DMS79 (cell line): ENCODE measurements around the gene POLR3G.
A peak's percentile ranks its signal among the peaks of the same experiment; 100 is the strongest.

ENCODE experiments used
- DNase-seq: peaks from one replicate; lab custom pipeline; 2025; lab: John Stamatoyannopoulos, UW

POLR3G gene

GRCh38 chr5:90504743-90505142 lies 30.1 kb downstream of the POLR3G start:
- no peak for DNase-seq

- DNase-seq = no peak
Observed at GRCh38 chr5:90506221-90506620, 31.6 kb downstream of the POLR3G start.

GRCh38 chr5:90510438-90510837 lies 35.8 kb downstream of the POLR3G start:
- DNase-seq = no peak

GRCh38 chr5:90514520-90514919 lies 39.9 kb downstream of the POLR3G start:
- DNase-seq = no peak

- no peak for DNase-seq
Observed at GRCh38 chr5:90518661-90519060, 44.0 kb downstream of the POLR3G start.

DNA sequence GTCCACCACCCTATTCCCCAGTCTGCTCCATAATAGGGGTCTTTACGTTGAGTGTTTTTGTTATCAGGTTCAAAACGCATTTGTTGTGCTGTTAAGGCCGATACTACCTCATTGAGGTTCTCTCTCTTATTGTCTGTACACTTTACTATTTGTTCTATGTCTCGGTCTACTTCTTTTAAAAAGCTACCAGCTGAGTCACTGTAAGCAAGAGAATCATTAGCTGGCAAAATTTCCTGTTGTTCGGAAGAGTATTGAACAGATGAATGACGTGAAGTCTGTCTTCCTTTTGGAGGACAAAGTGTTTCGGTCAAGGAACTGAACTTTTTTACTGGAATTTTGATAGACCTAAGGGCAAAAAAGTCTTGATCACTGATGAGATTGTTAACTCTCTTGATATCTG lies 44.4 kb downstream of the POLR3G start:
- no peak for DNase-seq

DNA sequence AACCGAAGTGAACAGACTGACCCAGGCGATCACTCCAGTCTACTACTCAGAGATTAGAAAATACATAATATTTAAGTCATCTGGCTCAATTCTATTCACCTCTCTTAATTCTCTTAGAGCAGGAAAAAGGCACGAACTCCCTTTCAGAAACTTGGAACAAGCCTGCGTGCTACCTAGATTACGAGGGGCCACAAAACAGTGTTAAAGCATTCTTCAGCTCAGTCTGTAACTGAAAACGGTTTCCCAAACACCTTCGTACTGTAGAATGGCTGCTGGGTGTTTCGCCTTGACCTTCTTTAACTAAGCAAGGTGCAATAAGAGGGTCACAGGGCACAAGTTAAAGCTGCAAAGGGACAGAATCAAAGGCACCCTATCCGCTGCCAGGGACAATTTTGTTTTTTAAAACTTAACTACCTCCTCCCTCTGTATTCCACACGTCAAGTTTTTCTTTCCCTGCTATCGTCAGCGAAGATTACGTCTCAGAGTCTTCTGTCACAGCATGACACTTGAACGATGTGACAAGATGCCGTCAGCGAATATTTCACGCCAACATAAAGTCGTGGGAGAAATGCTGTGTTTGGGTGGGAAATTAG lies 54.0 kb downstream of the POLR3G start:
- DNase-seq = no peak

GRCh38 chr5:90529194-90529938 lies 54.7 kb downstream of the POLR3G start, which contains the start of gene LYSMD3:
LYSMD3 (minus strand) TSS chr5:90529584; CDS start chr5:90525289, 4,295 bp downstream.
- peak; percentile 80 for DNase-seq

DNA sequence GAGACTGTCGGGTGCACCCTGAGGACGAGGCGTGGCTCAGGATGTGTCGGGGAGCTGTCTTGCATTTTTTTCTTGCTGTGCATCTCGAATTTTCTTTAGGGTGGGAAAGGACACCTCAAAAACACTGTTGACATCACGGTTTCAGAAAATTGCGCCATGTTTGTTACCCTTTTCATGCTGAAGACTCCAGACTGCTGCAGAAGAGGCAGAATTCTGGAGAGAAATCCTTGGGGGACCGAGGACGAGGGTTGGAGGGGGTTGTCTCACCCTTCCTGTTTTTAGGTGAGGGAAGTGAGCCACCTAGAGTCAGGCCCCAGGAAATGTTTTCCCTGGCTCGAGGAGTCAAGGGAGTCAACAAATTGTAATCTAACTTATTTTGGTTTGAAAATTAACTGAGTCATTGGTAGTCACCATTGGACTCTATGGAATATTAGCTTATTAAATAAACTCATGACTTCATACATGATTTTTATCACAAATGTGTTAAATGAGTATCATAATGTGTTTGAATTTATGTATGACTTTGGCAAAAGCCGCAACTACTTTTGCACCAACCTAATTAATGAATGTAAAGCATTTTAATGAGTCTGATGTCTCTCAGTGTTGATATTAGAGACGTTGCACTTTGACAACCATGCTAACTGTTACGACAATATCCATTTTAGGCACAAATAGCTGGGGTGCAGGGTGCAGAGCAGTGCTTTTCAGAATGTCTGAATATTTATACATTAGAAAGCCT lies 55.4 kb downstream of the POLR3G start:
- no peak for DNase-seq

DNA sequence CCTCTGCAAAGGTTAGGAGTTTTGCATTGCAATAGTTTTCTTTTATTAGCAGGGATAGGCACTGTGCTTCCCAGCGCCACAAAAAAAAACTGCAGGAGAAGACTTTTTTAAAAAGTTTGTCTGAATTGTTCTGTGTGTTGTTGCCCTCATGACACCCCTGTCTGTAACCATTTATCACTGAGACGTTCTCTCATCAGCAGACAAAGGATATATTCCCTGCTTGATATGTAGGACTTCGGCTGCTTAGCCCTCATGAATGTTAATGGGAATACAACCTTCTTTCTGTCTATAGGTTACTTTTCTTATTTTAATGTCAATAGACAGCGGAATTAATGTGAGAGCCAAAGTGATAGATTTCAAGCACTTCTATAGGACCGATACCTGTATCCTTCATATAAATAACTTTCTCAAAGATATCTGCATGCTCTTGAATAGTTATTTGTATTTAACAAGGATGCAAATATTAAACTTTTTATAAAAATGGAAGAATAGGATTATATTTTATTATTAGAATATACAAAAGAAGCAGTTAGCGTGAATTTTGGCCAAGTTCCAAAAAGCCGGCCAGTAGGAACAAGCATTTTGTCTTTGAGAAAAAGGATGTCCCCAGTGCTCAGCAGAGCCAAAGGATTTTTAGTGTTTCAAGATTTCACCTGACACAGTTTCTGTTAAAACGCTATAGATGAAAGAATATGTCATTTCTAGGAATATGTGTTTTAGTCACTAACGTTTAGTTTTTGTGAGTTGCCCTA lies 56.2 kb downstream of the POLR3G start:
- no peak for DNase-seq

DNA sequence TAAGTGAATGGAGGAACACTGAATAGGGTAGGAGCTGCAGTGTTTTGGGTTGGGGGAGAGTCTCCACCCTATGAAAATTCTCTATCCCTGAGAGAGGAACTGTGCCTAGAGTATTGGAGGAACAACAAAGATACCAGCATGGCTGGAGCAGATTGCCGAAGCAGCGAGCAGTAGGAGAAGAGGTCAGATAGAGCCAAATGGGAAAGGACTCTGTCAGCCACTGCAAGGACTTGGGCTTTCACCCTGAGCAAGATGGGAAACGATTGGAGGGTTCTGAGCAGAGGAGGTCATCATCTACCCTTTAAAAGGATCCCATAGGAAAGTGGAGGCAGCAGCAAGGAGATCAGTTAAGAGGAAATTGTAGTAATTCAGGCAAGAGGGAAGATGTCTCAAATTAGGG lies 59.1 kb downstream of the POLR3G start:
- DNase-seq = no peak

GRCh38 chr5:90534922-90535321 lies 60.3 kb downstream of the POLR3G start:
- no peak for DNase-seq

GRCh38 chr5:90542827-90543519 lies 68.3 kb downstream of the POLR3G start:
- no peak for DNase-seq

DNA sequence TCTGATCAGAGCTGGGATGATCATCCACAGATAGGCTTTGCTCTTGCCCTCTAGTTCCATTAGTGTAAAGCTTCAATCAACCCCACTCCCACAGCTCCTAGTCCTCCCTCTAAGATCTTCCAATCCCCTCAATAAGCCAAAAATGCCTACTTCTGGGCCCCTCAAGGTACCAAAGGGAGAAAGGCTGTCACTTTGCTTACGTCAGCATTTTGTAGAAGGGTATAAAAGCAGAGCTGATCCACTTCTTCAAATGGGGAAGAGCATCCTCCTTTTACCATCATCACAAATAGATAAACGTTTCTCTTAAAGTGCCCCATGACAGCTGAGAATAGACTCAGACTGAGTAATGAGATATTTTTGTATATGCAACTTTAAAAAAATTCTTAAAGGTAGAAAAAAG lies 70.8 kb downstream of the POLR3G start:
- DNase-seq = no peak

DNA sequence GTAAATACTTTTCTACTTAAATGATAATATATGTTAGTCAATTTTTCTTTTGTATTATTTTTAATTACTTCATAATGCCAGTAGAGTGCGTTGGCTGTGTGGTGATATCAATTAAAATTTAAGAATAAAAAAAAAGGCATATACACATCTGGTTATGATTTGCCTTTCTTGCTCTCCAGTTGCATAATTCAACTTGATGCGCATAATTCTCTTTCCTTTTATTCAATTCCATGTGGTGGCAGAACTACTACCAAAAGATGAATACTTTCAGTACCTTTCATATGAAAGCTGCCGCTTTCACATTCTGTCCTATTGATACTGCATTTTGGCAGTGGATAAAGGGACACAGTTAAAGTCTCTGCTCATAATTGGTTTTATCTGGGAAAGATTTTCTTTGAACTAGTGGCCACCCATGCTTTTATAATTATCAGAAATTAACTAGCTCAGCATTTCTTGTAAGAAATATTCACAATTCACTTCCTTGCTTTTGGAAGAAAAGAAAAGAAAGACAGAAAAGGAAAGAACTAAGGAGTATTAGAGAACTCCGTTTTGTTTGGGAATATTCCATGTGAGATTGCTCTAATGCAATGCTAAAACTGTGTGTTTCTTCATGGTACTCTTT lies 71.7 kb downstream of the POLR3G start:
- DNase-seq = no peak

- no peak for DNase-seq
Observed at GRCh38 chr5:90547072-90547536, 72.4 kb downstream of the POLR3G start.

DNA sequence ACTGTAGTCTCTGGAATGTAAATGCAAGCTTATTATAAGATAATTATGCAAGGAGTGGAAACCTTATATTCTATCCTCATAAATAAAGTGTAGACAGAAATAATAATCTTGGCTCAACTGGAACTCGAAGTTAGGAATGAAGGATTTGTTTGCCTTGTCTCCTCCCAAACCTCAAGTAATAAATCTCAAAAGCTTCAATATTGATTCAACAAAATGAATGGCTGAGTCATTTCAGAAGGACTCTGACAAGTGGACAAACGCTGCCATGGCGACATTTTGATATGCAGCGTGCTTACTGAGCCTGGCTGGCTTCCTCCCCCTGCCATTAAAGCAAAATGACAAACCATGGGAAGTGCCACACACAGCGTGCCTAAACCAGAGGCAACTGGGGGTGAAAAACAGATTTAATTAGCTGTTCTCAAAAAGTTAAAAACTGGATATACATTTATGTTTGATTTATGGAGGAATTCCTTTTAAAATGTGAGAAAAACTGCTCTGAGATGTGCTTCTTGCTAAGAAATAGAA lies 73.5 kb downstream of the POLR3G start:
- DNase-seq = peak; percentile 45

DNA sequence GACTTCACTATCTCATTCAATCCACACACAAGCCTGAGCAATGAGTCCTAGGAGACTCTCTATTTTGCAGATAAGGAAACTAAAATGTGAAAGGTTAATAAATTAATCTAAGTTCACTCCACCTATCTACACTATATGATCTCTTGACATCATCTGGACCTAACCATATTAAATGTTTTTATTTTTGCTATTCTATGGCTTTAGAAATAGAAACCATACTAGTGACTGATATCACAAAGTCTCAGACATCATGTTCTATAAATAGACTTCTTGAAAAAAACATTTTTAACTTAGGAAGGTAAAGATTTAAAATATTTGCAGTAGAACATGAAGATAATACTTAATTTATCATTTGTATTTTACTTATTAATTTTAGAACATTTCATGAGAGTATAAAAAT lies 74.6 kb downstream of the POLR3G start:
- DNase-seq = no peak

DNA sequence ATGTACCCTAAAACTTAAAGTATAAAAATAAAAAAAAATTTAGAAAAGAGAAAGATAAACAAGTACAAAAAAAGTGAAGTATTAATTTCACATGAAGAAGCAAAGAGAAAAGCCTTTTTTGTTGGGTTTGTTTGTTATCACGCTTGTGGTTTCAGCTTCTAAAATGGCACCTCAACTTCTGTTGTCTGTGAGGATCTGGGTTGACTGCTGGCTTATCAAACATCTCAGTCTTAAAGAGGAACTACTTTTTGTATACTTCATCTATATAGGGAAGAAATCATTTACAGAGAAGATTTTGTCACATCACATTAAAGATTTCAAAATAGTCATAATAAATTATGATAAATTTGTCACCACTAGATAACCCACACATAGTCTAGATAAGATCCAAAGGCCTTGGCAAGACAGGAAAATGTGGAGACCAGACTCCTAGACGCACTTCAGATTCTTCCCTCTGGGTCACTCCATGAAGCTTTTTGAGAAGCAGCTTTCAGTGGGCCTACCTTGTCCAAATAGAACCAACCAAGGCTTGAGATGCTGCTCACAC lies 75.1 kb downstream of the POLR3G start:
- DNase-seq = no peak

- DNase-seq = no peak
Observed at GRCh38 chr5:90550963-90551362, 76.3 kb downstream of the POLR3G start.

GRCh38 chr5:90551376-90551775 lies 76.7 kb downstream of the POLR3G start:
- DNase-seq = no peak
